ENCODE data around the gene VILL.

GRCh38 chr3:38004415-38005075, 14.0 kb downstream of the VILL start:
- TF ChIP-seq REST (IDR thresholded peaks at IDR 0.05; ENCODE audit: low read depth) = no peak
- TF ChIP-seq CREB1 (IDR thresholded peaks at IDR 0.05; ENCODE audit: low read depth) = no peak
- no peak for TF ChIP-seq TCF12 (IDR thresholded peaks at IDR 0.05; ENCODE audit: low read depth)
- TF ChIP-seq TAF1 (IDR thresholded peaks at IDR 0.05; ENCODE audit: low read depth) = no peak
- TF ChIP-seq EP300 (IDR thresholded peaks at IDR 0.05; ENCODE audit: borderline replicate concordance) = no peak
- no peak for TF ChIP-seq TEAD4 (IDR thresholded peaks at IDR 0.05)
- no peak for TF ChIP-seq YY1 (IDR thresholded peaks at IDR 0.05; ENCODE audit: low read depth)
- TF ChIP-seq FOXM1 (IDR thresholded peaks at IDR 0.05; ENCODE audit: borderline replicate concordance, low read depth) = no peak
